A673 (cell line): ENCODE measurements around the gene GSTK1. TPM values are rescaled to one million over a fixed set of nuclear protein-coding genes. Genes with fewer than 3 reads are reported as not detected.
"Not testable (repeated sequence)": the region's sequence is repeated elsewhere in the genome, so short reads cannot be mapped to it uniquely, and the experiment has no call there.

Source experiments
- Bru-seq: library from RNA; stranded (reverse); fragments of 400-500 nt; gene quantifications from one replicate; lab custom pipeline; 2021; lab: Mats Ljungman, UMichigan
- BruChase-seq, 2 experiments: library from RNA; stranded (reverse); fragments of 400-500 nt; gene quantifications; one replicate each; lab custom pipeline; 2021; lab: Mats Ljungman, UMichigan
- BruUV-seq: library from RNA; stranded (reverse); fragments of 400-500 nt; replicated peaks from 2 replicates; lab custom pipeline; 2021; lab: Mats Ljungman, UMichigan
- CTCF ChIA-PET: fragments of 300-600 bp; sonication (Branson Sonifier 250); formaldehyde crosslinking; loops from one replicate; lab custom pipeline; 2022; ENCODE audit warnings: antibody characterized with exemption; lab: Charles Lee
- POLR2A ChIA-PET: fragments of 300-600 bp; sonication (Branson Sonifier 250); formaldehyde crosslinking; loops from one replicate; lab custom pipeline; 2022; ENCODE audit warnings: antibody characterized with exemption; ENCODE audit not compliant: low non-redundant PET; lab: Charles Lee
- DNase-seq: peaks from one replicate; pipeline ENCODE4 v3.0.0-alpha.2; 2015; ENCODE audit warnings: low spot score
- H3K27ac ChIP-seq: fragments of 200-600 bp; sonication (generic); 2 replicates; pipeline ENCODE4 v1.5.1; 2016; ENCODE audit warnings: mixed run types, low read depth, mild to moderate bottlenecking, mixed read lengths, antibody characterized with exemption, low read length; ENCODE audit not compliant: poor library complexity, severe bottlenecking
- H3K27me3 ChIP-seq: fragments of 200-600 bp; sonication (generic); replicated peaks from 2 replicates; pipeline ENCODE4 v1.6.1; 2017; ENCODE audit warnings: mixed run types, low read depth, mild to moderate bottlenecking, mixed read lengths, antibody characterized with exemption, low read length; ENCODE audit not compliant: insufficient read depth, poor library complexity
- H3K36me3 ChIP-seq: fragments of 200-600 bp; sonication (generic); 2 replicates; pipeline ENCODE4 v1.6.1; 2016; ENCODE audit warnings: mixed run types, mild to moderate bottlenecking, mixed read lengths, antibody characterized with exemption, low read length; ENCODE audit not compliant: insufficient read depth, poor library complexity, severe bottlenecking
- H3K4me1 ChIP-seq: fragments of 200-600 bp; sonication (generic); 2 replicates; pipeline ENCODE4 v1.6.1; 2017; ENCODE audit warnings: mixed run types, mild to moderate bottlenecking, mixed read lengths, antibody characterized with exemption, low read length; ENCODE audit not compliant: insufficient read depth, poor library complexity, severe bottlenecking
- H3K4me3 ChIP-seq: fragments of 200-600 bp; sonication (generic); 2 replicates; pipeline ENCODE4 v1.5.1; 2016; ENCODE audit warnings: low read depth, mixed run types, mild to moderate bottlenecking, mixed read lengths, low read length; ENCODE audit not compliant: poor library complexity, severe bottlenecking
- H3K9me3 ChIP-seq: fragments of 200-600 bp; sonication (generic); 2 replicates; pipeline ENCODE4 v1.6.1; 2016; ENCODE audit warnings: mixed run types, low read depth, mild to moderate bottlenecking, mixed read lengths, antibody characterized with exemption, low read length; ENCODE audit not compliant: poor library complexity, severe bottlenecking
- EZH2 ChIP-seq: fragments of 200-600 bp; sonication (generic); IDR thresholded peaks from 2 replicates; pipeline ENCODE4 v1.6.1; 2017; ENCODE audit warnings: borderline replicate concordance, low read depth, mild to moderate bottlenecking, mixed read lengths, antibody characterized with exemption, low read length; ENCODE audit not compliant: poor library complexity, severe bottlenecking
- intact Hi-C: fragments of 100-400 bp; cut with micrococcal nuclease; formaldehyde crosslinking; loops from one replicate; pipeline ENCODE4 v1.10.0; 2022; ENCODE audit not compliant: unreplicated experiment
- long read RNA-seq: library from polyadenylated mRNA; stranded (forward); transcript quantifications from one replicate; pipeline ENCODE4 v2.0.0, GENCODE V29; 2022
- total RNA-seq: library from RNA; stranded (reverse); gene quantifications from 2 replicates; pipeline ENCODE4 v1.2.3, GENCODE V29; 2021
- TF ChIP-seq, protein P1 (sequence below): fragments of 300-800, 200-600 bp; sonication (generic); conservative IDR thresholded peaks from 2 replicates; pipeline ENCODE4 v1.5.1; 2017; ENCODE audit warnings: low read depth, mild to moderate bottlenecking, antibody characterized with exemption, low read length, moderate library complexity, mixed read lengths

GSTK1 gene
- total RNA-seq (43.1 and 50.8 TPM in 2 replicates), Bru-seq, nascent RNA (percentile 66 among the genes with signal in this experiment), BruChase-seq, experiment 1, labeled RNA remaining after a 2-hour chase (percentile 65 among the genes with signal in this experiment), BruChase-seq, experiment 2, labeled RNA remaining after a 6-hour chase (percentile 73 among the genes with signal in this experiment)
- long read RNA-seq, transcript GSTK1-201 (8 exons, 1,044 nt), result major isoform, 43 of 58 reads
- long read RNA-seq, partial matches to known transcripts, result 2 of 58 reads
- long read RNA-seq, other reads (novel, unspliced or antisense), result 7 of 58 reads

DNA sequence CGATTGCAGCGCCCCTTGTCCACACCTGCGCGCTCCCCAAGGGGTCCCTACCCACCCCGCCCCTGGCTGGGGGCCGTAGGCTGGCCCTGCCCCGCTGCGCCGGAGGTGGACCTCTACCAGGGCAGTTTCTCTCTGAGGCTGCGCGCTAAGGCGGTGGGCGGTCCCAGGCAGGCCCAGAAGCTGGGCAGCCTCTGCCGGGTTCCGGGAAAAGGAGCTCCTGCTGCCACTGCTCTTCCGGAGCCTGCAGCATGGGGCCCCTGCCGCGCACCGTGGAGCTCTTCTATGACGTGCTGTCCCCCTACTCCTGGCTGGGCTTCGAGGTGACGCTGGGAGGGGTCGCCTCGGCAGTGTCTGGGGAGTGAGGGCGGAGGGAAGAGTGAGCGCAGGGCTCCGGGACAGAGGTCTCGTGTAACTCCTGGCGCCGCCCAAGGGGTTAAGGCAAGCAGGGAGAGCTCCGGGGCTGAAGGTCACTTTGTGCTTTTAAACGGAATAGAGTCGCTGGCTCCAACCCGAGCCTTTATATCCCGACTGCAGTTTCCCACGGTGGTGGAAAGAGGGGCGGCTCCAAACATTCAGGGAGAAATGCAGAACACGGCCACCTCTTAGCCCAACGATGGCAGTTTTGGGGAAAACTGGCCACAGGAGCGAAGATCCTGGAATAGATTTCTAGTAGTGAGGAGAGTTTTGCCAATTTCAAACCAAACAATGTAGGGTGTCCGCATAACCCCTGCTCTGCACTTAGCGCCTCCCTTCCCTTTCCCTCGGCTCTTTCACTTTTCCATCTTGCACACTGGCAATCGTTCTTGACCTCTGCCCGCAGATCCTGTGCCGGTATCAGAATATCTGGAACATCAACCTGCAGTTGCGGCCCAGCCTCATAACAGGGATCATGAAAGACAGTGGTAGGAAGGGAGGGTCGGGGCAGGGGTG is at the start of gene GSTK1:
TSS of gene GSTK1 (plus strand) at position 176 of the 930 bp plus-strand sequence. CDS start at position 249, 73 bp downstream.
- peak within 1 kb of the TSS; percentile 68 for H3K27ac ChIP-seq

DNA sequence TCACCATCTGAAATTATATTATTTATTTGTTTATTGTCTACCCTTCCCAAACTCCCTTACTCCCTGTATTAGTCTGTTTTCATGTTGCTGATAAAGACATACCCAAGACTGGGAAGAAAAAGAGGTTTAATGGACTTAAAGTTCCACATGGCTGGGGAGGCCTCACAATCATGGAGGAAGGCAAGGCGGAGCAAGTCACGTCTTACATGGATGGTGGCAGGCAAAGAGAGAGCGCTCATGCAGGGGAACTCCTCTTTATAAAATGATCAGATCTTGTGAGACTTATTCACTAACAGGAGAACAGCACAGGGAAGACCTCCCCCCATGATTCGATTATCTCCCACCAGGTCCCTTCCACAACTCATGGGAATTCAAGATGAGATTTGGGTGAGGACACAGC is 49.8 kb upstream of the GSTK1 start:
- BruUV-seq, H3K4me1 ChIP-seq, H3K36me3 ChIP-seq, intact Hi-C loops, H3K9me3 ChIP-seq, H3K27me3 ChIP-seq, H3K4me3 ChIP-seq, DNase-seq, H3K27ac ChIP-seq, POLR2A ChIA-PET: not testable (repeated sequence)
- CTCF ChIA-PET, result interaction anchor here (2.4 kb wide), 1 partner anchor 341 kb away, joined by 16 read pairs; no protein-coding TSS in a partner anchor

More for the DNA sequence above, at the start of gene GSTK1:
- no peaks in the 10 kb centered on the region for H3K36me3 ChIP-seq
- H3K9me3 ChIP-seq, result no peaks in the 10 kb centered on the region
- intact Hi-C loops, result no loop called here
- no peaks in the 10 kb centered on the region for H3K4me1 ChIP-seq
- DNase-seq, result peak; percentile 77
- peak within 1 kb of the TSS; percentile 63 for H3K4me3 ChIP-seq
- H3K27me3 ChIP-seq, result no peaks in the 10 kb centered on the region
- no peak for TF ChIP-seq EZH2
- TF ChIP-seq, protein P1, sequence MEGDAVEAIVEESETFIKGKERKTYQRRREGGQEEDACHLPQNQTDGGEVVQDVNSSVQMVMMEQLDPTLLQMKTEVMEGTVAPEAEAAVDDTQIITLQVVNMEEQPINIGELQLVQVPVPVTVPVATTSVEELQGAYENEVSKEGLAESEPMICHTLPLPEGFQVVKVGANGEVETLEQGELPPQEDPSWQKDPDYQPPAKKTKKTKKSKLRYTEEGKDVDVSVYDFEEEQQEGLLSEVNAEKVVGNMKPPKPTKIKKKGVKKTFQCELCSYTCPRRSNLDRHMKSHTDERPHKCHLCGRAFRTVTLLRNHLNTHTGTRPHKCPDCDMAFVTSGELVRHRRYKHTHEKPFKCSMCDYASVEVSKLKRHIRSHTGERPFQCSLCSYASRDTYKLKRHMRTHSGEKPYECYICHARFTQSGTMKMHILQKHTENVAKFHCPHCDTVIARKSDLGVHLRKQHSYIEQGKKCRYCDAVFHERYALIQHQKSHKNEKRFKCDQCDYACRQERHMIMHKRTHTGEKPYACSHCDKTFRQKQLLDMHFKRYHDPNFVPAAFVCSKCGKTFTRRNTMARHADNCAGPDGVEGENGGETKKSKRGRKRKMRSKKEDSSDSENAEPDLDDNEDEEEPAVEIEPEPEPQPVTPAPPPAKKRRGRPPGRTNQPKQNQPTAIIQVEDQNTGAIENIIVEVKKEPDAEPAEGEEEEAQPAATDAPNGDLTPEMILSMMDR, result no peak
- TSS peak; percentile 63 for BruUV-seq
- CTCF ChIA-PET, result interaction anchor here (0.9 to 1.2 kb wide), 3 partner anchors 23 to 117 kb away, joined by 3 to 4 read pairs (median 3); no protein-coding TSS in a partner anchor
- POLR2A ChIA-PET, result interaction anchor here (0.6 kb wide), 1 partner anchor 8 kb away, joined by 4 read pairs; no protein-coding TSS in a partner anchor

DNA sequence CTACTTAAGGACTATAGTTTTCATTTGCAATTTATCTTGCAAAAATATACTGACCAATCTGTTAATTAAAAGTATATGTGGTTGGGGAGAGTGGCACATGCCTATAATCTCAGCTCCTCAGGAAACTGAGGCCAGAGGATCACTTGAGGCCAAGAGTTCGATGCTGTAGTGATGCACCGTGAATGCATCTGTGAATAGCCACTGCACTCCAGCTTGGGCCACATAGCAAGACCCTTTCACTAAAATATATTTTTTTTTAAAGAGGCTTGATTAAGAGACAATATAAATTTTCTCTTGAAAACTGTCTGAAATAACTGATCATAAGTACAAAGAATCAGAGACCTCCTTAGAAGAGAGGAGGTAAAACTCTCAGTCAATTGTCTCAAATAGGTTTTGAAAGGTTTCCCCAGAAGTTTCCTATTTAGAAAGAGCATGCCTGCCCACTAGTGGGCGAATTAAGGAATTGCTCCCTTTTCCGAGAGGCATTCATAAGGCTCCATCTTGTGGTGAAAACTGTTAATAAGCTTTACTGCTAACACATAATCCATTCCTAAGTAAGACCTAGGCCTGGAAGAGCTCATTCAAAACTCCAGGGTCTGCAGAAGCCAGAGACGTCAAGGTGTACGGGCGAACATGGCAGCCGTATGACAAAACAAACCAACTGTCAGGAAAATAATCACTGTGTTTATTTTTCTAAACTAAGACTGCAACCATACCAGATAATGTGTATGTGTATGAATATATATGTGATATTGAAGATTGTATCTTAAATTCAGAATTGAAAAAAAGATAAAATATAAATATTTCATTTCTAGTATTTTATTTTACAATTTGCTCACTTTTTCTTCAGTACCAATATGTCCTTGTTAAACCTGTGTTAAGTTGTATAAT is 48.2 kb upstream of the GSTK1 start:
- Histone ChIP-seq H3K36me3 (no peaks in the 10 kb centered on the region), H3K4me1 (no peaks in the 10 kb centered on the region), H3K27me3 (no peaks in the 10 kb centered on the region), H3K9me3 (no peaks in the 10 kb centered on the region), H3K4me3 (no peak overlapping the region), H3K27ac (no peak overlapping the region)
- ChIA-PET POLR2A (interaction anchor here (0.5 kb wide), 1 partner anchor 1223 kb away, joined by 3 read pairs; no protein-coding TSS in a partner anchor), CTCF (interaction anchor here (0.5 to 2.7 kb wide), 17 partner anchors 9 to 611 kb away, joined by 3 to 54 read pairs (median 5); partner anchors contain the start of gene GSTK1)
- intact Hi-C loops, result loop anchor here (1.0 to 2.0 kb wide), 3 partner anchors 207 to 360 kb away; partner anchors contain the start of gene EPHB6
- TF ChIP-seq, protein P1, result peak; percentile 100
- TF ChIP-seq EZH2, result no peak
- no TSS peak for BruUV-seq
- DNase-seq, result peak; percentile 90
